ENCODE measurements around the gene NPVF.

- TF ChIP-seq CTCF (IDR thresholded peaks at IDR 0.05) (no peak), ZFX (IDR thresholded peaks at IDR 0.05; ENCODE audit: borderline replicate concordance) (no peak)
Observed at GRCh38 chr7:25207887-25208286, 20.4 kb downstream of the NPVF start.
